Cerebellar nuclear complex (tissue), 1 donor: ENCODE data around the gene ERMN.
A peak's percentile ranks its signal among the peaks of the same experiment; 100 is the strongest.

Experiments
- DNase-seq, 2 experiments: peaks; one replicate each; lab custom pipeline; 2025; lab: John Stamatoyannopoulos, UW

ERMN gene

GRCh38 chr2:157329524-157329923, 3.9 kb upstream of the ERMN start:
- no peak for DNase-seq

GRCh38 chr2:157327621-157328500, 2.2 kb upstream of the ERMN start:
- DNase-seq, result no peak

DNA sequence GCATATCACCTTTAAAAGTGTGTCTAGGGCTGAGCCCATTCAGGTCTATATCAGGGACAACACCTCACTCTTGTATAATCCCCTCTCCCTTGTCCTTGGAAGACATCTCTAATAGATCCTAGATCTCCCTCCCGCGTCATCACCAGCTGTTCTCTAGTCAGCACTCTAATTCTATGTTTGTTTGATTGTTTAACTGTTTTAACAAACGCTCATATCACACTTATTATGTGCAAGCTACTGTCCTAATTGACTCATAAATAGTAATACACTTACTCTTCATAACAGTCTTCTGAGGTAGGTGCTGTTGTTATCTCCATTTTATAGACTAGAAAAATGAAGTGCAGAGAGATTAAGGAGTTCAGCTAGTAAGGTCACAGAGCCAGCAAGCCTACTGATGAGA, 1.6 kb upstream of the ERMN start:
- no peak for DNase-seq

DNA sequence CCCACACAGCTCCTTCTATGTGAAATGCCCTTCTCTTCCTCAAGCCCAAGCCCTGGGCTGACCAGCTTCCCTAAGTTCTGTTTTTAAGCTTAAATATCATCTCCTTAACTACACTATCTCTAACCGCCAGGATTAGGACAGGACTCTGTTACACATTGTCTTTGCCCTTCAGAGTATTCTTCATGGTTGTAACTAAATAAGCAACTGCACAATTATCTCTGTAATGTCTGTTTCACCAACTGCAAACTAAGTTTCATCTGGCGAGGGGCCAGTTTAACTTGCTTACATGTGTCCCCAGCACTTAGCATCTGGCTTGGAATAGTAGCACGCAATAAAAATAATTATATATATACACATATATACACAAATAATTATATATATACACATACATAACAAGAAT, 1.1 kb upstream of the ERMN start:
- DNase-seq, result no peak

GRCh38 chr2:157324331-157324843, 1.2 kb downstream of the ERMN start:
- no peak for DNase-seq

DNA sequence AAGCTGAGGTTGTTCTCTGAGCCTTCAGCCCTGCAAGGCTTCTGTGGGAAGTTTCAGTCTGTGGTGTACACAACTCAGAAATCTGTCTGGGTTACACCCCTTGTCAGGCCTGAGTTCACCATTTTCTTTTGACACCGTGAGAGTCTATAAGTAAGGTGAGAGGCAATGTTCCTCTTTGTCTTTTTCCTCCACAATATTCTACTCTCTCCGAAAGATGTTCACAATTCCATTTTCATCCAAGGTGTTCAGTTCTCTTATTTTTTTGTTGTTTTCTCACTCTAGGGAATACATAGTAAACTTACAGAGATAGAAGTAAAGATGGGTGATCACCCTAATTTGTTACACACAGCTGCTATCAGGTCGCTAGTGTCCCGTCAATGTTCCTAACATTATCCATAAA, 3.2 kb downstream of the ERMN start:
- no peak for DNase-seq

- no peak for DNase-seq
Measured at GRCh38 chr2:157321466-157321865, 4.2 kb downstream of the ERMN start.

- DNase-seq, result no peak
Measured at GRCh38 chr2:157320409-157320808, 5.2 kb downstream of the ERMN start.

- no peak for DNase-seq
Measured at GRCh38 chr2:157319795-157320194, 5.8 kb downstream of the ERMN start.

- no peak for DNase-seq
Measured at GRCh38 chr2:157318884-157319283, 6.7 kb downstream of the ERMN start.

DNA sequence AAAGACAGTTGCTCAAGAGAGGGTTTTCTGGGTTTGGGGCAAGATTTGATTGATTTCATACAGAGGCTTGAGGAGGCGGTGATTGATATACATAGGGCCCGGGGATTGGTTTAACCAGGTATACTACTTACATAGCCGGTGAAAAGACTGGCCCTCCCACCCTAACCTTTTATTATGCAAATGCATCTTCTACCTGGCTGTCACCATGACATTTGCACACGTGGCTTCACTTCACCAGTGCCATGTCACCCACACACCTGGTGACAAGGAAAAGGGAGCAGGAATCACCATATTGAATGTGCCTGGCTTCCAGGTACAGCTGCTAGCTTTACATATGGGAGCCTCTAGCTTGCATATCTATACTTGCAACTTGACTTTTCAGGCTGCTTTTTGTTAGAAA, 9.7 kb downstream of the ERMN start:
- no peak for DNase-seq

DNA sequence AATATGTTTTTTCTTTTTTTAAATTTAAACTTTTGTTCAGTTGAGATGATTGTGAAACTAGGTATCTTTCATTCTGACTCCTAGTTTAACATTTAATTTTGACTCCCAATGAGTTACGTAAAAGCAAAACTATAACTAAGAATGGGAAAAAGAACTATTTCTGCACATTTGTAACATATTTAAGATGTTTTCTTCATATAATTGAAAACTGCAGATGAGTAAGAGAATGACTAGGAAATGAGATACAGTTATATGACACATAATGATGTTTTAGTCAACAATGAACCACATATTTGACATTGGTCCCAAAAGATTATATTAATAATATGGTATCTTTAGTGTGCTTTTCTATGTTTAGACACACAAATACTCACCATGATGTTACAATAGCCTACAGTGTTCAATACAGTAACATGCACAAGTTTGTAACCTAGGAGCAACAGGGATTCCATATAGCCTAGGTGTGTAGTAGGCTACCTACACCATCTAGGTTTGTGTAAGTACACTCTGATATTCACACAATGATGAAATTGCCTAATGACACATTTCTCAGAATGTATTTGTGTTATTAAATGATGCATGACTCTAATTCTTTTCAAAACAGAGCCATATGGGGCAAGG, 12.6 kb downstream of the ERMN start:
- DNase-seq, result no peak

DNA sequence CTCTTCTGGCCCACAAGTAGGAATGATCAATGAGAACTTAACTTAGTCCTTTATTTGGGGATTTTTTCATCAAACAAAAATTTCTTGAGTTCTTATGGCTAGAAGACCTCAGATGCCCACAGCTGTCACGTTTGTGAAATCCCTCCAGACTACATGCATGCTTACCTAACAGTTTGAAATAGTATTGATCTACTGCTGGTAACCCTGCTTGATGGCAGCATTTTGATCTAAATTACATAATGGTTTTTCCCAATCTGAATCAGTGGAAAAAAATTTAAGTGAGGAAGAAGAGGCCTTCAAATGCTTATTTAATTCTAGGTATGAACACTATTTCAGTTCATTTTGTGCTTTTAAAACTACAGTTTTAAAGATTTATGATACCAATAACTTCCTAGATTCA, 13.9 kb downstream of the ERMN start:
- DNase-seq, result no peak

DNA sequence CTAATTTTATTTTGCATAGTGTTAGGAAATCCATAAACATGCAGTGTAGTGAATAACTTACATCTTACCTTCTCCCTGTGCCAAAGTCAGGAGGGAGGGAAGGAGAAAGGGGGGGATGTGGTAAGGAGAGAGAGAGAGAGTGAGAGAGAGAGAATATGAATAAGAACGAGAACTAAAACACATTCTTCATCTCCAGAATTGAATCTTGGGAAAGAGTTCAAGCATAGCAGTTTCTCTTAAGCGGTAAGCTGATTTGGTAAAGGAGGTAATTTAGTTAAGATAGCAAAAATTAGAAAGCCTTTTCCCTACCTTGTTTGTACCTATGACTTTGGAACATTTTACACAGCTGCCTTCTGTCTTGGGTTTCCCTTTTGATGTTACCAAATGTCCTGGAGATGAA, 15.7 kb downstream of the ERMN start:
- DNase-seq, result no peak

DNA sequence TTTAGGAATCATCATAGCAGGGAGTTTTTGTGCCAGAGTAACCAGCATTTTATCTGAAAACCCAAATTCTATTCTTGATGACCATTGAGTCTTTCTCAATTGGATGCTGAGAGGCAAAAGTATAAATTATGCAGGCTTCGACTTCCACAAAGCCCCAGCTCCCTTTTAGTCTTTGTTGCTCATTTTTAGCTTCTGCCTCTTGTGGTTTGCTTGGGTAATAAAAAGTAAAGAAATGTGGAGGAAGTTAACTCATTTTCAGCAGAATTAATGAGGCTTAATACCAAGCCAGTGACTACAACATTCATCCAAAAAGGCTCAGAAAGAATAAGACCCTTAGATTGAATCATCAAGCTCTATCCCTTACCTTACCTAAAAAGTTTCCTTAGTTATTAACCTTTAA, 18.6 kb downstream of the ERMN start:
- DNase-seq, result no peak

- DNase-seq, result no peak
Measured at GRCh38 chr2:157305723-157306110, 19.9 kb downstream of the ERMN start.

GRCh38 chr2:157304811-157305722, 20.6 kb downstream of the ERMN start:
- peak in 1 of 2 experiments; percentile 7 for DNase-seq

GRCh38 chr2:157303612-157304011, 22.0 kb downstream of the ERMN start:
- DNase-seq, result no peak

GRCh38 chr2:157302492-157303099, 23.0 kb downstream of the ERMN start:
- DNase-seq, result peak in 1 of 2 experiments; percentile 19

GRCh38 chr2:157301307-157301706, 24.3 kb downstream of the ERMN start:
- no peak for DNase-seq

DNA sequence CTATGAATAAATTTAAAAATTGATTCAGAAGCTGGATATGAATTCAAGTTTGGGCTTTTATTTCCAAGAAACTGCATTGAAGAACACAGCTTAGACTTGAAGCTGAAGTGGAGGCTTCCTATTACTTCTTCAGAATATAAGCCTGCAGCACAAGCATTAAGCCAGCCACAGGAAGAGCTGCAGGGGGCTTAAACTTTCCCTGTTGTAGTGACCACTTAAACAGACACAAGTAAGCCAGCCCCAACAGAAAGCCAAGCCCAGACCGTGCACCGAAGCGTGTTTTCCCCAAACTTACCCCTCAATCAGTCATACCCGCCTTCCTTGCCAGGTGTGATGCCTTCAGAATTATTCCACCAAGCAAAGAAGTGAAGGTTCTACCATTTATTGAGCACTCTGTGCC, 28.7 kb downstream of the ERMN start:
- DNase-seq, result no peak

DNA sequence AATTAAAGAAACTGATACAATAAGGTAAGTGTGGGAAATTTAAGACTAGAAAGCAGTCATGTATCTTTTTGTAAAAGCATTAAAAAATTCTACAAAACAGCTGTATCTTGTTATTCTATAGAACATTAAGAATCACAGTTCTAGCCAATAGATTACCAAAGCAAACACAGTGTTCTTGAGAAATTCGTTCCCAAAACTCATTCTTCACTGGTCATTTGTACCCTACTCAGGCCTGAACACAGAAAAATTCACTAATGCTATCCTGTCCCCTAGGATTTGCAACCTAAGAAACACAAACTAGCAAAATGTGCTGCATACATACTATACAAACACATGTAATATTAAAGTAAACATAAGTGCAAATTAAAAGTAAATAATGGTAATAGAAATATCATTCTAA, 29.1 kb downstream of the ERMN start:
- DNase-seq, result no peak
